Measurements from ENCODE around the gene OLFM1. TPM values are rescaled to one million over a fixed set of nuclear protein-coding genes. Genes with fewer than 3 reads are reported as not detected.

OLFM1 gene
- total RNA-seq, 1 donor from 2014 or later = not detected

- DNase-seq (ENCODE audit: low read depth) = no peak
- H3K4me3 ChIP-seq (ENCODE audit: low read depth, low read length) = no peak overlapping the region
- TF ChIP-seq CTCF (conservative IDR thresholded peaks at IDR 0.05; ENCODE audit: low read depth, low read length) = no peak
These were observed 38.0 kb upstream of the OLFM1 start for GRCh38 chr9:135049460-135049859.

- TF ChIP-seq CTCF (conservative IDR thresholded peaks at IDR 0.05; ENCODE audit: low read depth, low read length) = no peak
- H3K4me3 ChIP-seq (ENCODE audit: low read depth, low read length) = no peak overlapping the region
- no peak for DNase-seq (ENCODE audit: low read depth)
These were observed 37.1 kb upstream of the OLFM1 start for GRCh38 chr9:135050072-135050990.

- no peak overlapping the region for H3K4me3 ChIP-seq (ENCODE audit: low read depth, low read length)
- TF ChIP-seq CTCF (conservative IDR thresholded peaks at IDR 0.05; ENCODE audit: low read depth, low read length) = no peak
- no peak for DNase-seq (ENCODE audit: low read depth)
These were observed 36.0 kb upstream of the OLFM1 start for GRCh38 chr9:135051316-135052038.

GRCh38 chr9:135053133-135053532 lies 34.3 kb upstream of the OLFM1 start:
- TF ChIP-seq CTCF (conservative IDR thresholded peaks at IDR 0.05; ENCODE audit: low read depth, low read length) = no peak
- no peak overlapping the region for H3K4me3 ChIP-seq (ENCODE audit: low read depth, low read length)
- DNase-seq (ENCODE audit: low read depth) = no peak

GRCh38 chr9:135055181-135055580 lies 32.3 kb upstream of the OLFM1 start:
- no peak for DNase-seq (ENCODE audit: low read depth)
- H3K4me3 ChIP-seq (ENCODE audit: low read depth, low read length) = no peak overlapping the region
- TF ChIP-seq CTCF (conservative IDR thresholded peaks at IDR 0.05; ENCODE audit: low read depth, low read length) = no peak

GRCh38 chr9:135056541-135056940 lies 30.9 kb upstream of the OLFM1 start:
- DNase-seq (ENCODE audit: low read depth) = no peak
- no peak for TF ChIP-seq CTCF (conservative IDR thresholded peaks at IDR 0.05; ENCODE audit: low read depth, low read length)
- no peak overlapping the region for H3K4me3 ChIP-seq (ENCODE audit: low read depth, low read length)

Measured in epithelial cell of proximal tubule (primary cell).